SW480 (cell line): ENCODE data around the gene ITGAE.

Source experiments
- DNase-seq: peaks from one replicate; pipeline ENCODE4 v3.0.0-alpha.2; 2016; ENCODE audit warnings: low spot score

Gene ITGAE

GRCh38 chr17:3693829-3694231, 107.2 kb downstream of the ITGAE start:
- no peak for DNase-seq

- DNase-seq, result no peak
Measured at GRCh38 chr17:3693141-3693540, 107.8 kb downstream of the ITGAE start.

GRCh38 chr17:3692346-3692745, 108.6 kb downstream of the ITGAE start:
- DNase-seq, result no peak

- no peak for DNase-seq
Measured at GRCh38 chr17:3691617-3692067, 109.3 kb downstream of the ITGAE start.

GRCh38 chr17:3690094-3690715, 110.8 kb downstream of the ITGAE start:
- DNase-seq, result no peak

- no peak for DNase-seq
Measured at GRCh38 chr17:3689262-3690093, 111.5 kb downstream of the ITGAE start.

- no peak for DNase-seq
Measured at GRCh38 chr17:3688852-3689261, 112.1 kb downstream of the ITGAE start.

GRCh38 chr17:3688027-3688553, 112.9 kb downstream of the ITGAE start:
- DNase-seq, result no peak

GRCh38 chr17:3685174-3685573, 115.8 kb downstream of the ITGAE start:
- no peak for DNase-seq

GRCh38 chr17:3683054-3683511, 117.9 kb downstream of the ITGAE start:
- DNase-seq, result peak; percentile 55

GRCh38 chr17:3682033-3682432, 119.0 kb downstream of the ITGAE start:
- DNase-seq, result no peak

- DNase-seq, result no peak
Measured at GRCh38 chr17:3681565-3681964, 119.4 kb downstream of the ITGAE start.

GRCh38 chr17:3681057-3681456, 119.9 kb downstream of the ITGAE start:
- DNase-seq, result no peak

GRCh38 chr17:3679531-3680126, 121.4 kb downstream of the ITGAE start:
- DNase-seq, result no peak

GRCh38 chr17:3678821-3679530, 122.0 kb downstream of the ITGAE start:
- DNase-seq, result no peak

- DNase-seq, result no peak
Measured at GRCh38 chr17:3678095-3678820, 122.7 kb downstream of the ITGAE start.

- DNase-seq, result no peak
Measured at GRCh38 chr17:3675886-3676285, 125.1 kb downstream of the ITGAE start.

GRCh38 chr17:3672571-3672970, 128.4 kb downstream of the ITGAE start:
- no peak for DNase-seq

GRCh38 chr17:3669548-3669947, 131.4 kb downstream of the ITGAE start:
- no peak for DNase-seq

GRCh38 chr17:3669085-3669347, 132.0 kb downstream of the ITGAE start:
- no peak for DNase-seq

GRCh38 chr17:3668279-3669084, 132.5 kb downstream of the ITGAE start, which contains the start of the genes EMC6 and TAX1BP3:
EMC6 (plus strand) TSS chr17:3668812; CDS start chr17:3669147, 335 bp downstream.
TAX1BP3 (minus strand) TSS chr17:3668578; CDS start chr17:3668526, 52 bp downstream.
- DNase-seq, result peak; percentile 97
